Cerebellar cortex (tissue), 1 donor: ENCODE results near the gene GBE1.
"Not testable (repeated sequence)": the region's sequence is repeated elsewhere in the genome, so short reads cannot be mapped to it uniquely, and the experiment has no call there.

Source experiments
- DNase-seq: peaks from one replicate; pipeline ENCODE4 v3.0.0-alpha.2; 2015; ENCODE audit warnings: low spot score

The GBE1 gene

DNA sequence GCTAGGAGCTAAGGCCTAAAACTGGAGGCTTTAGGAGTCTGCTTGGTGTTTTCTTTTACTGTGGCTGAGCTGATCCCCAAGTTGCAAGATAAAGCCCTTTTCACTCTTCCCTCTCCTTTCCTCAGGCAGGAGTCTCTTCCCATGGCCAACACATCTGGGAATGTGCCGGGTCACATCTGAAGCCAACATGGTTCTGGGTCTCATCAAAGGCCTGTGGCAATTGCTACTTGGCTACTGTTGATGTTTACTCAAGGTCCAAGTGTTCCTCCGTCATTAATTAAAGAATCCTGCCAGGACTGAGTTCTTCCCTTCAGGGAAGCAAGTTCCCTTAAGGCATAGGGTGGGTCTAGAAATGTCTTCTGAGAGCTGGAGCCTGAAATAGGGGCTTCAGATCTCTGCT lies 230.2 kb downstream of the GBE1 start:
- DNase-seq, result no peak

DNA sequence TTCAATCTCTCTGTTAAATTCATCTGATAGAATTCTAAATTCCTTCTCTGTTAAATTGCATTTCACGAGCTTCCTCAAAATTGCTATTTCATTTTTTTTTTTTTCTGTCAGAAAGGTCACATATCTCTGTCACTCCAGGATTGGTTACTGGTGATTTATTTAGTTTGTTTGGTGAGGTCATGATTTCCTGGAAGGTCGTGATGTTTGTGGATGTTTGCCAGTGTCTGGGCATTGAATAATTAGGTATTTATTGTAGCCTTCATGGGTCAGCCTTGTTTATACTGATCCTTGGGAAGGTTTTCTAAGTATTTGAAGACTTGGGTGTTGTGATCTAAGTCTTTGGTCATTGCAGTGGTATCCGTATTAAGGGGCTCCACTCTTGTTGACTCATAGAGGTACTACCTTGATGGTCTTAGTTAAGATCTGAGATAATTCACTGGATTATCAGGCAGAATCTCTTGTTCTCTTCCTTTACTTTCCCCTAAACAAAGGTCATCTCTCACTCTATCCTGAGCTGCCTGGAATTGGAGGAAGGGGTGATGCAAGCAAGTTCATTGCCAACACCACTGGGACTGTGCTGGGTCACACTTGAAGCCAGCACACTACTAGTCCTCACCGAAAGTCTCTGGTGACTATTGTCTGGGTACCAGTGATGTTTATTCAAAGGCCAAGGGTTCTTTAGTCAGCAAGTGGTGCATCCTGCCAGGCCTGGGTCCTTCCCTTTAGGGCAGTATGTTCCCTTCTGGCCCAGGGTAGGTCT lies 231.1 kb downstream of the GBE1 start:
- DNase-seq, result no peak

- DNase-seq, result no peak
Measured at GRCh38 chr3:81521855-81522254, 239.6 kb downstream of the GBE1 start.

DNA sequence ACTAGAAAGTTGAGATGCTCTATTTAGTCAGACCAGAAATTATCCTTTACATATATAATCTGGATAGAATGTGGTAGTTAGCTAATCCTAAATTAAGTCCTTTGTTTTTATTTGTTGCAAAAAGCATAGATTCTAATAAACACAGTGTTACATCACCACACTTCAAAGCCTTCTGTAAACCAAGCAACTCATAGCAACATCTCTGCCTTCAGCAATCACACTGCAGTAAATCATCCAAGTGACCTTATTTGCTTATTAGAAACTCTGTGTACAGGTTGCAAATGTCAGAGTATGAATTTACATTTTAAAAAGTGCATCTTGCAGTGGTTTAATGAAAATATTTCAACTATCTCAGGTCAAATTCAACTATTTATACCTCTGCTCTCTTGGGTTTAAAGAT lies 242.5 kb downstream of the GBE1 start:
- no peak for DNase-seq

GRCh38 chr3:81516042-81516441 lies 245.4 kb downstream of the GBE1 start:
- no peak for DNase-seq

DNA sequence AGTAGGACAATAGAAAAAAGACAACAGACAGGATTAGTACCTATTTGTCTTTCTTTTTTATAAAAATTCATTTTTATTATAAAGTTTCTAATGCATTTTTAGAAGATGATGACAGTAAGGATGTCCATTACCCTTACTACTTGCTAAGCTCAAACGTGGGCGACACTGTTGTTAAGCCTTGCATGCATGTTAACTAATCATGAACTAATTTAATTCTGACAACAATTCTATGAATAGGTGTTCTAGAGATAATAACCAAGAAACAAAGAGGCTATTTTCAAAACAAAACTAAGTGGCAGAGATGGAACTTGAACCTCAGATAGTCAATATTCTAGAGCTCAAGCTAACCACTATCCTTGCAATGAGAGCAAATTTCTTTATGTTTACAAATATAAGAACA lies 247.9 kb downstream of the GBE1 start:
- DNase-seq, result no peak

GRCh38 chr3:81503026-81503425 lies 258.4 kb downstream of the GBE1 start:
- no peak for DNase-seq

DNA sequence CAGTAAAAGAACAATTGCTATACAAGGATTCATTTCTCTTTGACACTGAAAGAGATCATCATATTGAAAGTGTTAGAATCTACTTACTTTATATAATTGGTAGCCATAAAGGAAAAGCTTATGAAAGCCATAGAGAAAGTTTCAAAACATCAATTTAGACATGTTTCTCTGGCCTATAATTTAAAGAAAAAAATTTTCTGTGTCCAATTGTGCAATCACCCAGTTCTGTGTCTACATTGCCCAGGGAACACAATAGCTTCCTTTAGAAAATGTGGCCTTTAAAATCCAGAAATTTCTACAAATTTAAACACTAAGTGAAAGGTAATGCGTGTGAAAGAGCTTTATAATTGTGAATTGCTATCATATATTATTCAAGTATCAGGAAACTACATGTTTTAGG lies 259.2 kb downstream of the GBE1 start:
- no peak for DNase-seq

- DNase-seq, result no peak
Measured at GRCh38 chr3:81500039-81500438, 261.4 kb downstream of the GBE1 start.

- no peak for DNase-seq
Measured at GRCh38 chr3:81497572-81498251, 263.7 kb downstream of the GBE1 start.

- peak; percentile 10 for DNase-seq
Measured at GRCh38 chr3:81496407-81497104, 264.9 kb downstream of the GBE1 start.

DNA sequence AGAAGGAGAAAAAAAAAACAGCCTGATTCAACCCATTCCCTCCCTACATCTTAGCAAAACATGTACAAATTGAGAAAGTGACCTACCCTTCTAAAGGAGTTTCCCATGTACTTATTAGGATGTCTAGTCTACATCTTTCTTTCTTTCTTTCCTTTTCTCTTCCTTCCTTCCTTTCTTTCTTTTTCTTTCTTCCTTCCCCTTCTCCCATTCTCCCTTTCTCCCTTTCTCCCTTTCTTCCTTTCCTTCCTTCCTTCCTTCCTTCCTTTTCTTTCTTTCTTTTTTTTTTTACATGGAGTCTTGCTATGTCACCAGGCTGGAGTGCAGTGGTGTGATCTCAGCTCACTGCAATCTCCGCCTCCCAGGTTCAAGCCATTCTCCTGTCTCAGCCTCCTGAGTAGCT lies 269.0 kb downstream of the GBE1 start:
- not testable (repeated sequence) for DNase-seq

DNA sequence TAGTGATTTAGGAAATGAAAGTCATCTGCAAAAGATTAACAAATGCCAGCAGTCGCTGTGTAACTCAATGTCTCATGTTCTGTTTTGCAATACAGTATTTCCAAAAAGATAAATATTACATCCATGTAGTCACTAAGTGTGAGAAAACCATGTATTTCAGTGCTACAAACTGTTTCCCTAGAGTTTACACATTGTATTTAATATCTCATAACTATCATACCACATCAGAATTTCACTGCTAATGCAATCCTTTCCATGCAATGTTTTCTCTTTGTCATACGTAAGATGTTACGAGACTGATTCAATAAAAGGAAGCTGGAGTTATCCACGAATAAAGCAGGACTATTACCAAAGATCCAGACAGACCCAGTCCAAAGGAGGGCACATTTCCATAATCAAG lies 269.4 kb downstream of the GBE1 start:
- no peak for DNase-seq

DNA sequence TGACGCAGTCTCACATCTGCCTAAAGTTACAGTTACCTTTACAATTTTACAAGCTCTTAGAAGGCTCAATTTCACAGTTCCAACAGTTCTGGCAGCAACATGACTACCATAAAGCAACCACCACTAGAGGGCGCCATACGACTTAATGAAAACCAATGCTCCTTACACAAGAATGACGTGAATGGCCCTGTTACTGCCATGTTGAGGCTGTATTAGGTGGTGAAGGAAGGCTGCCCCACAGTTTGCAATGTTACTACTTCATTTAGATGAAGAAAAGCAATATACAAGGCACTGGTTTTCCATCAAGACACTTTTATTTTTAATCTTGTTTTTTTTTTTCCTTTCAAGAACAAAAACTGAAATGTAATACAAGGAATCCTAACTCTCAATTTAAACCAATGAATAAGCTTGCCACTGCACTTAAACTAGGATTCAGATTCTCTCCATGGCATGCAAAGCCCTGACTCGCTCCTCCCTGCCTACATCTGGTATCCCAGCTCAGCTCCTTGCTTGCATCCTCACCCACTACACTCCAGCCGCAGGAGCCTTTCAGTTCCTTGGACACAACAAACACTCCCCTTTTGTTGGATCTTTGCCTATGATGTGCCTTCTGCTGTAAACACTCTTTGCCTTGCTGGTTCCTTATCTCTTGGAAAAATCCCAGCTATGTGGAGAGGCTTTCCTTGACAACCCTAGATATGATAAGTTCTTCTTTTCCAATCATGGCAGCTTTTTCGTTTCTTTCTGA lies 270.7 kb downstream of the GBE1 start:
- peak; percentile 75 for DNase-seq

- DNase-seq, result no peak
Measured at GRCh38 chr3:81485444-81485865, 276.0 kb downstream of the GBE1 start.

DNA sequence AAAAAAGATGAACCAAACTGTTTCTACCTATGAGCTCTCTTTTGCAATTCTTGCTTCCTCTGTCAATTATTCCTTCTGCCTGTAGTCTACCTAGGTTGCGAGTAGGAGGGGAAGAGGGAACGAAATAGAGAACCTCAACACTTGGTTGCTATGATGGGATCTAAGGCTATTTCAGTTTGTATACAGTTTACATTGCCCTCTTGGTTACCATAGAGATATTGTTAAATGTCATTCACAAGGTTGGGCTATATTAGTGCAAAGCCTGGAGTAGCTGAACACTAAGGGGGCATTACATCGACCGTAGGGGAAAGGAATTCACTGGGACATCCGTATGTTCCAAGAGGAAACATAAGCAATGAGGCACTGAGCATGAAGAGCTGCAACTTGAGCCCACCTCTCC lies 276.9 kb downstream of the GBE1 start:
- no peak for DNase-seq

- no peak for DNase-seq
Measured at GRCh38 chr3:81483046-81483445, 278.4 kb downstream of the GBE1 start.

GRCh38 chr3:81477740-81478139 lies 283.7 kb downstream of the GBE1 start:
- no peak for DNase-seq

- DNase-seq, result no peak
Measured at GRCh38 chr3:81476692-81477091, 284.8 kb downstream of the GBE1 start.

DNA sequence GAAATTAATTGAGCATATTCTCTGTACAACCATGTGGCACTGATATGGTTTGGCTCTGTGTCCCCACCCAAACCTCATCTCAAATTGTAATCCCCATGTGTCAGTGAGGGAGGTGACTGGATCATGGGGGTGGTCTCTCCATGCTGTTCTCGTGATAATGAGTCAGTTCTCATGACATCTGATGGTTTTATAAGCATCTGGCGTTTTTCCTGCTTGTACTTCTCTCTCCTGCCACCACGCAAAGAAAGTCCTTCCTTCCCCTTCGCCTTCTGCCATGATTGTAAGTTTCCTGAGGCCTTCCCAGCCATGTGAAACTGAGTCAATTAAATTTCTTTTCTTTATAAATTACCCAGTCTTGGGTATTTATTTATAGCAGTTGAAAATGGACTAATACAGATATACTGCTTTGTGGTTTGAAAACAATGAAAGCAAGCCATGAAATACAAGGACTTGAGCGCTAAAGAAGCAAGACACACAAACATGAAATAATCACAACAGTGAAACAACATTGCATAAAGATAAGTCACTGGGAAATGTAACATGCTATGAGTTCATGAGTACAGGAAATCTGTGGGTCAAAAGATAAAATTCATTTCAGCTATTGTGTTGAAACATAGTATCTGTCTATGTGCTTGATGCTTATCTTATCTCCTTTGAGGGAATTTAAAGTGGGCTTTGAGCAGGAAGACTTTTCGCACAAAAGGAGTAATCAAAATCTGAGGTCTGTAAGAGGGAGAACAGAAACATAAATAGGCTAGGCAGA lies 288.7 kb downstream of the GBE1 start:
- no peak for DNase-seq

DNA sequence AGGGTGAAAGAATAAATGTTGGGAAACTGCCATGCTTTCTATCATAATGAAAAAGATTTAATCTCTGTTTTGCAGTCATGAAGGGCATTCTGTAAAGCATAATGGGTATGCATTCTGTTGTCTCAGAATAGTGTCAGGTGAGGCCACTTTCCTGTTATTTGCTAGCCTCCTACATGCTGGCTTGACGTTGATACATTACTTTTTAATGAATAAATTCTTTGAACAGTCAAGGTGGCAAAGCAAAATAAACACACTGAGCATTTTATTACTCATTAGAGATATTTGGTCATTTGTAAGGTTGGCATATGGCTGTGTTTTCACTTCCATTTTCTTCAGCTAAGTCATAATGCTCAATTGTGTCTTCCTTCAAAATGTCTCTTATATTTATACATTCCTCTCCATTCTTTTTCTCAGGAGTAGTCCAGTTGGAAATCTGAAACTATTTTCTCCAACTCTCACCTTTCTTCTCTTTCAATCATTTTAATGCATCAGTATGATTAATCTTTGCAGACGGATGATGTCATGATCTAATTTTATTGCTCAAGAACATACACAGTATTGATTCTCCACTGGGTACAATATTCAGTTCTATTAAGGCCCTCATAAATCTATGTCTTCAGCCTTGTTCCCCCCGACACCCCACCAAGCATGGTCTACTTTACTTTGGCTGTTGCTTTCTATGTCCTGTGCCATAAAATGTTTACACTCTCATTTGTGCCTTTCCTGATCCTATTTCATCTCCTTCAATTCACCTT lies 290.7 kb downstream of the GBE1 start:
- no peak for DNase-seq
